HepG2 (cell line): ENCODE data around the gene MYO1G. TPM values are rescaled to one million over a fixed set of nuclear protein-coding genes. Genes with fewer than 3 reads are reported as not detected.

ENCODE experiments used
- FOXP4 ChIP-seq: sonication (generic); formaldehyde crosslinking; IDR thresholded peaks from 2 replicates; pipeline ENCODE4 v1.4.0; 2020; ENCODE audit warnings: missing genetic modification reagents
- ZNF407 ChIP-seq: sonication (generic); formaldehyde crosslinking; IDR thresholded peaks from one replicate; pipeline ENCODE4 v1.5.1; 2020; ENCODE audit warnings: mild to moderate bottlenecking, missing genetic modification reagents; ENCODE audit errors: not compliant biosample characterization
- ZNF652 ChIP-seq: IDR thresholded peaks from 2 replicates; pipeline ENCODE4 v1.6.1; 2016; ENCODE audit warnings: low read depth, borderline replicate concordance
- polyA plus RNA-seq, 8 experiments: library from polyadenylated mRNA; depleted of rRNA in 3 of 8; stranded (reverse) in 7 of 8; unstranded in 1 of 8; fragments of >200 nt; fragmentation: Illumina TruSeq in 4 of 8; extraction: Trizol in 4 of 8; gene quantifications; 2 replicates each; pipeline versions ENCODE4 v1.2.1 to v1.2.3, GENCODE V29; 2011 to 2016; ENCODE audit warnings: low read depth in 4 of 8, missing spikeins in 1 of 8, mixed read lengths in 1 of 8; ENCODE audit not compliant: insufficient read depth in 1 of 8
- total RNA-seq, 5 experiments: library from RNA; depleted of rRNA; stranded (reverse); fragments of >200 nt; fragmentation: Illumina TruSeq; extraction: Trizol; gene quantifications; 2 replicates each; pipeline ENCODE4 v1.2.3, GENCODE V29; 2016; ENCODE audit warnings: low read depth in 1 of 5
- TF ChIP-seq, protein P1 (sequence below): sonication (generic); formaldehyde crosslinking; IDR thresholded peaks from 2 replicates; pipeline ENCODE4 v1.4.0; 2020; ENCODE audit warnings: mild to moderate bottlenecking, missing genetic modification reagents, borderline replicate concordance
- TF ChIP-seq, protein P2 (sequence below): sonication (generic); formaldehyde crosslinking; IDR thresholded peaks from 2 replicates; pipeline ENCODE4 v1.8.0; 2022; ENCODE audit warnings: mild to moderate bottlenecking, missing genetic modification reagents, borderline replicate concordance

Gene MYO1G
- total and polyA plus RNA-seq, 2 of the 13 experiments (the other 11 are each of a cell fraction or from before 2014, with no cell fraction given), result 0.29 to 1.1 TPM

GRCh38 chr7:44984478-44984758 lies 5.6 kb upstream of the MYO1G start (continued):
- no peak for TF ChIP-seq ZNF407 (CRISPR knock-in tag)
- TF ChIP-seq ZNF652, result no peak
- no peak for TF ChIP-seq FOXP4
- TF ChIP-seq, protein P1, sequence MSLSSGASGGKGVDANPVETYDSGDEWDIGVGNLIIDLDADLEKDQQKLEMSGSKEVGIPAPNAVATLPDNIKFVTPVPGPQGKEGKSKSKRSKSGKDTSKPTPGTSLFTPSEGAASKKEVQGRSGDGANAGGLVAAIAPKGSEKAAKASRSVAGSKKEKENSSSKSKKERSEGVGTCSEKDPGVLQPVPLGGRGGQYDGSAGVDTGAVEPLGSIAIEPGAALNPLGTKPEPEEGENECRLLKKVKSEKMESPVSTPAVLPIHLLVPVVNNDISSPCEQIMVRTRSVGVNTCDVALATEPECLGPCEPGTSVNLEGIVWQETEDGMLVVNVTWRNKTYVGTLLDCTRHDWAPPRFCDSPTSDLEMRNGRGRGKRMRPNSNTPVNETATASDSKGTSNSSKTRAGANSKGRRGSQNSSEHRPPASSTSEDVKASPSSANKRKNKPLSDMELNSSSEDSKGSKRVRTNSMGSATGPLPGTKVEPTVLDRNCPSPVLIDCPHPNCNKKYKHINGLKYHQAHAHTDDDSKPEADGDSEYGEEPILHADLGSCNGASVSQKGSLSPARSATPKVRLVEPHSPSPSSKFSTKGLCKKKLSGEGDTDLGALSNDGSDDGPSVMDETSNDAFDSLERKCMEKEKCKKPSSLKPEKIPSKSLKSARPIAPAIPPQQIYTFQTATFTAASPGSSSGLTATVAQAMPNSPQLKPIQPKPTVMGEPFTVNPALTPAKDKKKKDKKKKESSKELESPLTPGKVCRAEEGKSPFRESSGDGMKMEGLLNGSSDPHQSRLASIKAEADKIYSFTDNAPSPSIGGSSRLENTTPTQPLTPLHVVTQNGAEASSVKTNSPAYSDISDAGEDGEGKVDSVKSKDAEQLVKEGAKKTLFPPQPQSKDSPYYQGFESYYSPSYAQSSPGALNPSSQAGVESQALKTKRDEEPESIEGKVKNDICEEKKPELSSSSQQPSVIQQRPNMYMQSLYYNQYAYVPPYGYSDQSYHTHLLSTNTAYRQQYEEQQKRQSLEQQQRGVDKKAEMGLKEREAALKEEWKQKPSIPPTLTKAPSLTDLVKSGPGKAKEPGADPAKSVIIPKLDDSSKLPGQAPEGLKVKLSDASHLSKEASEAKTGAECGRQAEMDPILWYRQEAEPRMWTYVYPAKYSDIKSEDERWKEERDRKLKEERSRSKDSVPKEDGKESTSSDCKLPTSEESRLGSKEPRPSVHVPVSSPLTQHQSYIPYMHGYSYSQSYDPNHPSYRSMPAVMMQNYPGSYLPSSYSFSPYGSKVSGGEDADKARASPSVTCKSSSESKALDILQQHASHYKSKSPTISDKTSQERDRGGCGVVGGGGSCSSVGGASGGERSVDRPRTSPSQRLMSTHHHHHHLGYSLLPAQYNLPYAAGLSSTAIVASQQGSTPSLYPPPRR (CRISPR knock-in tag), result no peak
- TF ChIP-seq, protein P2, sequence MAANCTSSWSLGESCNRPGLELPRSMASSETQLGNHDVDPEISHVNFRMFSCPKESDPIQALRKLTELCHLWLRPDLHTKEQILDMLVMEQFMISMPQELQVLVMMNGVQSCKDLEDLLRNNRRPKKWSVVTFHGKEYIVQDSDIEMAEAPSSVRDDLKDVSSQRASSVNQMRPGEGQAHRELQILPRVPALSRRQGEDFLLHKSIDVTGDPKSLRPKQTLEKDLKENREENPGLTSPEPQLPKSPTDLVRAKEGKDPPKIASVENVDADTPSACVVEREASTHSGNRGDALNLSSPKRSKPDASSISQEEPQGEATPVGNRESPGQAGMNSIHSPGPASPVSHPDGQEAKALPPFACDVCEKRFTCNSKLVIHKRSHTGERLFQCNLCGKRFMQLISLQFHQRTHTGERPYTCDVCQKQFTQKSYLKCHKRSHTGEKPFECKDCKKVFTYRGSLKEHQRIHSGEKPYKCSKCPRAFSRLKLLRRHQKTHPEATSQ (CRISPR knock-in tag), result no peak
- TF ChIP-seq, all 625 proteins: peak for 0
